ENCODE results near the gene HES3.

HES3 gene, protein sequence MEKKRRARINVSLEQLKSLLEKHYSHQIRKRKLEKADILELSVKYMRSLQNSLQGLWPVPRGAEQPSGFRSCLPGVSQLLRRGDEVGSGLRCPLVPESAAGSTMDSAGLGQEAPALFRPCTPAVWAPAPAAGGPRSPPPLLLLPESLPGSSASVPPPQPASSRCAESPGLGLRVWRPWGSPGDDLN

GRCh38 chr1:6243993-6244392, at the start of gene HES3:
TSS of gene HES3 (plus strand) at chr1:6244179. CDS start at chr1:6244366, 187 bp downstream.
- TF ChIP-seq CTCF (IDR thresholded peaks at IDR 0.05; ENCODE audit: control extremely low read depth, extremely low read depth, low read depth, missing control alignments) = no peak
- POLR2A ChIA-PET = interaction anchor here (0.7 kb wide), 1 partner anchor 574 kb away, joined by 3 read pairs; no protein-coding TSS in a partner anchor
- CTCF ChIA-PET = interaction anchor here (0.9 to 9.6 kb wide), 7 partner anchors 37 to 162 kb away, joined by 3 to 272 read pairs (median 6); partner anchors contain the start of gene RNF207
- no peak for DNase-seq (ENCODE audit: extremely low spot score)

GRCh38 chr1:6197746-6198427, 46.1 kb upstream of the HES3 start:
- DNase-seq (ENCODE audit: extremely low spot score) = no peak
- ChIA-PET POLR2A (interaction anchor here (0.7 kb wide), 1 partner anchor 403 kb away, joined by 4 read pairs; no protein-coding TSS in a partner anchor), CTCF (interaction anchor here (1.3 to 1.8 kb wide), 3 partner anchors 8 to 12 kb away, joined by 4 to 12 read pairs (median 4); partner anchors contain the start of gene RNF207)
- TF ChIP-seq CTCF (IDR thresholded peaks at IDR 0.05; ENCODE audit: control extremely low read depth, extremely low read depth, low read depth, missing control alignments) = no peak

GRCh38 chr1:6198646-6199297, 45.2 kb upstream of the HES3 start:
- CTCF ChIA-PET = interaction anchor here (0.9 to 1.4 kb wide), 5 partner anchors 9 to 48 kb away, joined by 3 to 5 read pairs (median 4); no protein-coding TSS in a partner anchor
- POLR2A ChIA-PET = interaction anchor here (0.6 kb wide), 1 partner anchor 207 kb away, joined by 7 read pairs; no protein-coding TSS in a partner anchor
- no peak for TF ChIP-seq CTCF (IDR thresholded peaks at IDR 0.05; ENCODE audit: control extremely low read depth, extremely low read depth, low read depth, missing control alignments)
- no peak for DNase-seq (ENCODE audit: extremely low spot score)

- POLR2A ChIA-PET = interaction anchor here (0.6 kb wide), 1 partner anchor 208 kb away, joined by 7 read pairs; no protein-coding TSS in a partner anchor
- DNase-seq (ENCODE audit: extremely low spot score) = peak; percentile 94
- TF ChIP-seq CTCF (IDR thresholded peaks at IDR 0.05; ENCODE audit: control extremely low read depth, extremely low read depth, low read depth, missing control alignments) = no peak
- CTCF ChIA-PET = interaction anchor here (0.9 to 1.3 kb wide), 7 partner anchors 8 to 47 kb away, joined by 3 to 5 read pairs (median 3); no protein-coding TSS in a partner anchor
Measured at GRCh38 chr1:6199298-6200187, 44.4 kb upstream of the HES3 start, which contains the start of gene RPL22. TSS of gene RPL22 (minus strand) at chr1:6199595. CDS start at chr1:6199573, 22 bp downstream.

- no peak for DNase-seq (ENCODE audit: extremely low spot score)
- TF ChIP-seq CTCF (IDR thresholded peaks at IDR 0.05; ENCODE audit: control extremely low read depth, extremely low read depth, low read depth, missing control alignments) = no peak
- CTCF ChIA-PET = interaction anchor here (0.9 to 1.3 kb wide), 7 partner anchors 10 to 46 kb away, joined by 3 to 5 read pairs (median 3); no protein-coding TSS in a partner anchor
- POLR2A ChIA-PET = no interaction called here
Measured at GRCh38 chr1:6200188-6200809, 43.7 kb upstream of the HES3 start.

All from GM10248 (cell line).